ENCODE data around the gene HOXA13. TPM values are rescaled to one million over a fixed set of nuclear protein-coding genes. Genes with fewer than 3 reads are reported as not detected.

The HOXA13 gene
- total RNA-seq, 1 experiment from 2014 or later = 1.3 TPM

DNA sequence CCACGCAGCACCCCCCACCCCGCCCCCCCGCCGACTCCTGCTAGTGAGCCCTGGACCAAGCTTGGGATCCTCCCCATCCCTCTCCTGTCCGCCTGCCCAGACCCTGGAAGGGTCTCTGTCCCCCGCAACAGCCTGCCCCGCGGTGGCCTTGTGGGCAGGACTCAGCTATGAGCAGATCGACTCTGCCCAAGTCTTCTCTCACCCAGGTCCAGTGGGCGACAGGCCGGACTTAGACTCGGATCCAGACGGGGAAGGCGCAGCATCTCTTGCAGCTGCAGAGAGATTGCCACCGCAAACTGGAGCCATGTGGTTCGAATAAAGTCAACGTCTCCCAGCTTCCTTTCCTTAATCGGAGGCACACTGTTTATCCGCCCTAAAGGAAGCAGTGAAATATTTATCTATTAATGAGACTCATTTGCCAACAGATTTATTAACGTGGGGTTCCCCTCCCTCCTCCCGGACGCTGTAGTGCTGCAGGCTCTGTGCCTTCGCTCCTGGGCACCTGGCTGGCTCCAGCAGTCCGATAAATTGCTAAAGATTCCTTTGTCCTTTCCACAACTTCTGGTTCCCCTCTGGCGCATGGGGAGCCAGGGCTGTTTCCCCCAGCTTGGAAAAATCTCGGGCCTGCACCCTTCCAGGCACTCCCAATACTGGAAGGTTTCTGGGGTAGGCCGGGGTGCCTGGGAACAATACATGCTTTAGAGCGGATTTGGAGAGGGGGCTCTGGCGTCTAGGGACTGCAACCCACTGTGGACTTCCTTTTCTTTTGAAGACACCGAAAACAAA, 42.8 kb downstream of the HOXA13 start:
- Mint-ChIP-seq H3K4me3 (ENCODE audit: low read depth, unreplicated experiment) (no peak overlapping the region), H3K27me3 (ENCODE audit: unreplicated experiment) (peaks cover 23% of the 10 kb centered on the region), H3K36me3 (ENCODE audit: insufficient read depth, unreplicated experiment) (peaks cover 7% of the 10 kb centered on the region), H3K4me1 (ENCODE audit: low read depth, unreplicated experiment) (peaks cover under 1% of the 10 kb centered on the region), H3K27ac (ENCODE audit: unreplicated experiment) (no peak overlapping the region), H3K9me3 (ENCODE audit: low read depth, unreplicated experiment) (no peaks in the 10 kb centered on the region)
- no peak for DNase-seq
- CTCF ChIA-PET = interaction anchor here (1.9 kb wide), 1 partner anchor 475 kb away, joined by 5 read pairs; no protein-coding TSS in a partner anchor
- TF ChIP-seq, protein P1, sequence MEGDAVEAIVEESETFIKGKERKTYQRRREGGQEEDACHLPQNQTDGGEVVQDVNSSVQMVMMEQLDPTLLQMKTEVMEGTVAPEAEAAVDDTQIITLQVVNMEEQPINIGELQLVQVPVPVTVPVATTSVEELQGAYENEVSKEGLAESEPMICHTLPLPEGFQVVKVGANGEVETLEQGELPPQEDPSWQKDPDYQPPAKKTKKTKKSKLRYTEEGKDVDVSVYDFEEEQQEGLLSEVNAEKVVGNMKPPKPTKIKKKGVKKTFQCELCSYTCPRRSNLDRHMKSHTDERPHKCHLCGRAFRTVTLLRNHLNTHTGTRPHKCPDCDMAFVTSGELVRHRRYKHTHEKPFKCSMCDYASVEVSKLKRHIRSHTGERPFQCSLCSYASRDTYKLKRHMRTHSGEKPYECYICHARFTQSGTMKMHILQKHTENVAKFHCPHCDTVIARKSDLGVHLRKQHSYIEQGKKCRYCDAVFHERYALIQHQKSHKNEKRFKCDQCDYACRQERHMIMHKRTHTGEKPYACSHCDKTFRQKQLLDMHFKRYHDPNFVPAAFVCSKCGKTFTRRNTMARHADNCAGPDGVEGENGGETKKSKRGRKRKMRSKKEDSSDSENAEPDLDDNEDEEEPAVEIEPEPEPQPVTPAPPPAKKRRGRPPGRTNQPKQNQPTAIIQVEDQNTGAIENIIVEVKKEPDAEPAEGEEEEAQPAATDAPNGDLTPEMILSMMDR (IDR thresholded peaks at IDR 0.05; ENCODE audit: unreplicated experiment) = no peak
- intact Hi-C loops (cut with micrococcal nuclease; ENCODE audit: unreplicated experiment) = no loop called here
- BruUV-seq (replicated peaks) = no TSS peak

GRCh38 chr7:27156508-27156898, 43.4 kb downstream of the HOXA13 start, which contains the start of gene HOXA7:
Gene HOXA7, minus strand, starts transcription at chr7:27156675. Its CDS starts 130 bp downstream, at chr7:27156545.
- CTCF ChIA-PET = interaction anchor here (1.9 kb wide), 1 partner anchor 474 kb away, joined by 5 read pairs; no protein-coding TSS in a partner anchor
- TF ChIP-seq, protein P1 (IDR thresholded peaks at IDR 0.05; ENCODE audit: unreplicated experiment) = no peak
- no TSS peak for BruUV-seq (replicated peaks)
- no peak within 1 kb of the TSS for H3K27ac Mint-ChIP-seq (ENCODE audit: unreplicated experiment)
- H3K27me3 Mint-ChIP-seq (ENCODE audit: unreplicated experiment) = peaks cover 30% of the 10 kb centered on the region
- H3K36me3 Mint-ChIP-seq (ENCODE audit: insufficient read depth, unreplicated experiment) = peaks cover 11% of the 10 kb centered on the region
- intact Hi-C loops (cut with micrococcal nuclease; ENCODE audit: unreplicated experiment) = no loop called here
- H3K4me3 Mint-ChIP-seq (ENCODE audit: low read depth, unreplicated experiment) = no peak within 1 kb of the TSS
- H3K9me3 Mint-ChIP-seq (ENCODE audit: low read depth, unreplicated experiment) = no peaks in the 10 kb centered on the region
- peaks cover 6% of the 10 kb centered on the region for H3K4me1 Mint-ChIP-seq (ENCODE audit: low read depth, unreplicated experiment)
- no peak for DNase-seq

- CTCF ChIA-PET = no interaction called here
- Mint-ChIP-seq H3K4me1 (ENCODE audit: low read depth, unreplicated experiment) (peaks cover 11% of the 10 kb centered on the region), H3K9me3 (ENCODE audit: low read depth, unreplicated experiment) (no peaks in the 10 kb centered on the region), H3K27me3 (ENCODE audit: unreplicated experiment) (peaks cover 35% of the 10 kb centered on the region), H3K36me3 (ENCODE audit: insufficient read depth, unreplicated experiment) (peaks cover 14% of the 10 kb centered on the region), H3K27ac (ENCODE audit: unreplicated experiment) (no peak overlapping the region), H3K4me3 (ENCODE audit: low read depth, unreplicated experiment) (no peak overlapping the region)
- TF ChIP-seq, protein P1 (IDR thresholded peaks at IDR 0.05; ENCODE audit: unreplicated experiment) = no peak
- intact Hi-C loops (cut with micrococcal nuclease; ENCODE audit: unreplicated experiment) = no loop called here
- DNase-seq = no peak
- BruUV-seq (replicated peaks) = no TSS peak
These were observed 43.9 kb downstream of the HOXA13 start for GRCh38 chr7:27155816-27156507.

GRCh38 chr7:27154901-27155815, 44.7 kb downstream of the HOXA13 start:
- no peaks in the 10 kb centered on the region for H3K9me3 Mint-ChIP-seq (ENCODE audit: low read depth, unreplicated experiment)
- no peak overlapping the region for H3K27ac Mint-ChIP-seq (ENCODE audit: unreplicated experiment)
- H3K27me3 Mint-ChIP-seq (ENCODE audit: unreplicated experiment) = peaks cover 36% of the 10 kb centered on the region
- no peak overlapping the region for H3K4me3 Mint-ChIP-seq (ENCODE audit: low read depth, unreplicated experiment)
- peaks cover 11% of the 10 kb centered on the region for H3K4me1 Mint-ChIP-seq (ENCODE audit: low read depth, unreplicated experiment)
- DNase-seq = no peak
- TF ChIP-seq, protein P1 (IDR thresholded peaks at IDR 0.05; ENCODE audit: unreplicated experiment) = no peak
- H3K36me3 Mint-ChIP-seq (ENCODE audit: insufficient read depth, unreplicated experiment) = peaks cover 18% of the 10 kb centered on the region
- intact Hi-C loops (cut with micrococcal nuclease; ENCODE audit: unreplicated experiment) = loop anchor here (5.0 kb wide), 1 partner anchor 1263 kb away; no protein-coding TSS in a partner anchor
- BruUV-seq (replicated peaks) = no TSS peak
- CTCF ChIA-PET = no interaction called here

Data from Calu3 (cell line).